GM12875 (cell line): ENCODE measurements around the gene RTTN.

Source experiments
- H3K4me3 ChIP-seq: one replicate; pipeline ENCODE4 v1.5.1; 2011; ENCODE audit warnings: low read depth, low read length, control low read depth
- CTCF ChIP-seq: IDR thresholded peaks from 2 replicates; pipeline ENCODE4 v1.5.1; 2011; ENCODE audit warnings: low read depth, mild to moderate bottlenecking, control low read depth, inconsistent platforms, low read length, moderate library complexity, borderline replicate concordance; ENCODE audit not compliant: insufficient read depth

Gene RTTN

GRCh38 chr18:70182548-70182947 lies 22.9 kb downstream of the RTTN start:
- no peak for TF ChIP-seq CTCF
- H3K4me3 ChIP-seq = no peak overlapping the region

- TF ChIP-seq CTCF = no peak
- no peak overlapping the region for H3K4me3 ChIP-seq
Observed at GRCh38 chr18:70181725-70182124, 23.8 kb downstream of the RTTN start.

GRCh38 chr18:70181015-70181414 lies 24.5 kb downstream of the RTTN start:
- TF ChIP-seq CTCF = no peak
- no peak overlapping the region for H3K4me3 ChIP-seq

- no peak overlapping the region for H3K4me3 ChIP-seq
Observed at GRCh38 chr18:70176537-70176936, 28.9 kb downstream of the RTTN start.

GRCh38 chr18:70175216-70175615 lies 30.3 kb downstream of the RTTN start:
- TF ChIP-seq CTCF = no peak
- no peak overlapping the region for H3K4me3 ChIP-seq

More at GRCh38 chr18:70176537-70176936, 28.9 kb downstream of the RTTN start:
- TF ChIP-seq CTCF = no peak

DNA sequence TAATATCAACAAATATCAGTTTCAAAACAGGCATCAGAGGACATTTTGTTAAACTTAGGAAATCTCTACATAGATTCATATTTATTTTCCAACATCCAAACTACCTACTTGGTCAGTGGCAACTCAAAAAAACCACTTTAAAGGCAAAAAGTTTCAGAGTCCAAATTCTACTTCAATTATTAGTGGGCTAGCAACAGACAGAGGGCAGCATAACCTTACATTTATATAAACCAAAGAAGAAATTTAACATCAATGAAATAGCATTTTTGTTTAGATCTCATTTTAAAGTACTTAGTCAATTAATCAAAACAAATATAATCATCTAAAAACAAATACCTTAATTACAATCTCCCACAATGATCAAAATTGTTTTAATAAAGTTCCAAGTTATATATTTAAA lies 33.3 kb downstream of the RTTN start:
- TF ChIP-seq CTCF = no peak
- H3K4me3 ChIP-seq = no peak overlapping the region

- TF ChIP-seq CTCF = no peak
- H3K4me3 ChIP-seq = no peak overlapping the region
Observed at GRCh38 chr18:70169747-70170146, 35.7 kb downstream of the RTTN start.
